HG03469 (cell line): ENCODE data around the gene SH3BP2.

Source experiments
- ATAC-seq: cut with Tn5 transposase; IDR thresholded peaks from one replicate; pipeline ENCODE4 v1.9.1; 2021; ENCODE audit warnings: mild to moderate bottlenecking, moderate library complexity, moderate number of reproducible peaks; ENCODE audit not compliant: unreplicated experiment

Gene SH3BP2

GRCh38 chr4:2802618-2803531 lies 10.0 kb downstream of the SH3BP2 start:
- no peak for ATAC-seq

DNA sequence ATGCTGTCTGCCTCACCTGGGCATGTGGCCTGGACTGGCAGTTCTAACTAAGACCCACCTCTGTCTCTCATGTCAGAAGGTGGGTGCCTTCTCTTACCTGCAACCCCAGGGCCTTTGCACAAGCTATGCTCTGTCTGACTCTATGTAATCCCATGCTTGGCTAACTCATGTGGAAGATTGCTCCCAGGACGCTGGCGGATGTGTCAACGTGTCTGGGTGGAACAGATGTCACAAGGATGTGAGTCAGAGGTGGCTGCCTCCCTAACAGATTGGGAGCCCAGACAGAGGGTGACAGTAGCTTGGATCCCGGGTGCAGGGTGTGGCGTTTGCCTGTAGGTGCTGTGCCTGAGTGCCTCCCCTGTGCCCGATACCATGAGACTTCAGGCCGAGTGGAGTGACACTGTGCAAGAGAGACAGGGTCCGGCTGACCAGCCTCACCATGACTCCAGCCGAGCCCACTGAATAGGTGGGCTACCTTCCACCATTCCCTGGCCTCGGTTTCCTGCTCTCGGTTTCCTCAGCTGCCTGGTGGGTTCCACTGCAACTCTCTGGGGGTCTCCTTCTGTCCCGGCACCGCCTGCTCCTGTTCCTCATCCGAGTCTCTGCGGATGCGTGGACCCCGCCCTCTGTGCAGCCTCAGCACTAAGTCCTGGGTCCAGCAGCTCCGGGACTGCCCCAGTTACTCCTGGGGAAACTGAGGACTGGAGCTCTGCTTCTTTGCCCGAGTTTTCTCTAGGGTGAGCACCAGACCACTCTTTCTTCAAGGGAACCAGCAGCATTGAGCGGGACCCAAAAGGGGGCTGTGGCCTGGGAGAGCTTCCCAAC lies 11.0 kb downstream of the SH3BP2 start:
- ATAC-seq = no peak

- ATAC-seq = no peak
Observed at GRCh38 chr4:2804449-2804972, 11.6 kb downstream of the SH3BP2 start.

DNA sequence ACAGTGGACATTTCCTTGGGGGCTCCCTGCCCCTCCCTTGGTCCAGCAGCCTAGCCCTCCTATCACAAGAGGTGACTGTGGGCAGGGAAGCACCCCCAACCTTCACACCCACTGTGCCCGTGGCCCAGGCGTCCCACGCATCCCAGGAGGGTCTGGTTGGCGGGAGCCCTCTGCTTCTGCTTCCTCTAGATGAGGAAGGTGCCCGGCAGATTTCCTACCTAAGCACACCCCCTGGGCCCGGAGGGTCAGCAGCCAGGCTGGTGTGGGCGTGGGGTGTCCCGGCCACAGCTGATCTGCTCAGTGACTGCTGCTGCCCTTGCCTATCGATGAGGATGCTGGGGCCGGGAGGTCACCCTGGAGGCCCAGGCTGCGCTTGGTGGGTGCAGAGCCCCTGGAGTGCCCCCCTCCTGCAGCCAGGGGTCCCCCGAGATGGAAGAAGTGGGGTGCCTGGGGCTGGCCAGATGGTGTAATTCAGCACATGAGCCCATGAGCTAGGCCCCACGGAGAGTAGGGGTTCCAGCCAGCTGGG lies 12.2 kb downstream of the SH3BP2 start:
- ATAC-seq = no peak

- ATAC-seq = no peak
Observed at GRCh38 chr4:2805712-2806389, 13.0 kb downstream of the SH3BP2 start.

DNA sequence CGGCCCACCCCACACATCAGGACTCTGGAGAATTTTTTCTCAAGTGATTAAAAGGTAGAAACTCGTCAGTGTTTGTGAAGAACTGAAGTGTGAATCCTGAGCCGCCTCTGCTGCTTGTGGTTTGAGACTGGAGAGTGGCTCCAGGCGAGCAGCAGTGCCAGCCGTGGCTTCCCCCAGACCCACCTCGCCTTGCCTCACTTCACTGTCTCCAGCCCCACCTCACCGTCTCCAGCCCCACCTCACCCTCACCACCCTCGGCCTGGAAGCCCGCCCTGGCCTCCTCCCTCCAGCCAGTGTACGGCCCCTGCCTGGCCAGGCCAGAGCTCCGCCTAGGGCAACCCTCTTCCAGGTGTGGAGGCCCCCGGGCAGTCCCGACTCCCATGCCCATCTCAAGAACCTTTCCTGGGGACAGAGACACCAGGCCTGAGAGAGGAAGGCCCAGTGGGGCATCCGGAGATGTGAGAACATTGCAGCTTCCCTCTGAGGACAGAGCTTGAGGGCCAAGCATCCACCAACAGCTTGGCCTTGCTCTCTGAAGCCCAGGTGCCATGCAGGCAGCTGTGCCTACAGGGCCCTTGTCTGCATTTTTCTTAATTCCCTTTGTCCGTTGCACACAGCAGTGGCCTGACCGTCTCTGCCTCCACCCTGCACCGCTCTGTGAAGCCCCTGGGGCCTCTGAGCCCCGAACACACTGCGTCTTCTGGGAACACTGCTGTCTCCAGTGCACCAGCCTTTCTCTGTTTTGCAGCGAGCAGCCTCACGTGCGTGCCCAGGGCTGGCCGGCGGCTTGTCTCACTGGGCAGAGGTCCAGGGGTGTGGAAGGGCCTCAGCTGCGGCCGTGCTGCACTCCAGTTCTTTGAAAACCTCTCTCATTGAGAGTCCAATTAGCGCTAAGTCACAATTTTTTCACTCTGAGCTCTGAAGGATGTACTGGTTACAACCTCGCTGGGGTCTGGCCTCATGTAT lies 13.8 kb downstream of the SH3BP2 start:
- no peak for ATAC-seq

DNA sequence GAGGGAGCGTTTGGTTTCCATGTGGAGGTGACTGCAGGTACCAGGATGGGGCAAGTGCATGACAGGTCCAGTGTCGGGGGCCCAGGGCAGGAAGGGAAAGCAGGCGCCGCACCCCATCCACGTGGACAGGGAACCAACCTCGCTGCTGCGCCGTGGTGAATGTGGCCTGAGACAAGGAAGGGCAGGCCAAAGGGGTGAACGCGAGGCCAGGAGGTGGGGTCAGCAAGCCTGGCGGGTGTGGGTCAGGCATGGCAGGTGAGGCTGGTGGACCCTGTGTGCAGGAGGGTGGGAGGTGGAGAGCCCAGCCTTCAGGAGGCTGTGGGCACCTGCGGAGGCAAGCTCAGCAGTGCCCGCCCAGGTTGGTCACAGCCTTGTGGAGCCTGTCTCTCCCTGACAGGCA lies 14.7 kb downstream of the SH3BP2 start:
- no peak for ATAC-seq

DNA sequence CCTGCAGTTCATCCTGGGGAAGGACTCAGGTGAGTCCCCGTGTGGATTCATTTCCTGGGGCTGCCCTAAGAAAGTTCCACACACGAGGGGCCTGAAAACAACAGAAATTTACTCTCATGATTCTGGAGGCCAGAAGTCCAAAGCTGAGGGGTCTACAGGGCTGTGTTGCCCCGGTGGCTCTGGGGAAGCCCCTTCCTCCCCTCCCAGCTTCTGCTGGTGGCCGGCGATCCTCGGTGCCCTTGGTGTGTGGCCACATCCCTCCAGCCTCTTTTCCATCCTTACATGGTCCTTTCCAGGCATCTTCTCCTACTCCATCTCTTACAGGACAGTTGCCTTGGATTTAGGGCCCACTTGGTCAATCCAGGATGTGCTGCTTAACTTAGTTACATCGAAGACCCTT lies 15.1 kb downstream of the SH3BP2 start:
- no peak for ATAC-seq

DNA sequence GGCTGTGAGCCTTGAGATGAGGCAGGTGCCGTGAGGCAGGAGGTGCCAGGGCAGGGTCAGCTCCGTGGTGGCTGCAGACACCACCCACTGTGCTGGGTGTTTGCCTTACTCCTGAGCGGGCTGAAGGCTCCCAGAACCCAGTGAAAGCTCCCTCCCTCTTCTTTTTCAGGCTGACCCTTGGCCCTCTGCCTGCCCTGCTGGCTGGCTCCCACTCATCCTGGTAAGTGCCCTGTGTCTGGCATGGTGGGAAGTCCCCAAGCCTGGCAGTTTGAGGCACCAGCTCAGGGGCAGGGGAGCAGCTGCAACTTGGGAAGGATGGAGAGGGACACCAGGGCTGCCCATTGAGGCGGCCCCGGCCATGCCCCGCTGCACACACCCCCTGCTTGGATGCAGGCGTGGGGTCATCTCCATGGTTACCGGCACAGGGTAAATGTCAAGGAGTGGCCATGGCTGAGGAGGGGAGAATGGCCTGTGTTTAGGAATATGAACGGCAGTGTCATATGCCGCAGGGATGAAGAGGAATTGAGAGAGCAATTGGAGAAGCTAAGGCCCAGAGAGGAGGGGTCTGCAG lies 16.8 kb downstream of the SH3BP2 start:
- no peak for ATAC-seq

DNA sequence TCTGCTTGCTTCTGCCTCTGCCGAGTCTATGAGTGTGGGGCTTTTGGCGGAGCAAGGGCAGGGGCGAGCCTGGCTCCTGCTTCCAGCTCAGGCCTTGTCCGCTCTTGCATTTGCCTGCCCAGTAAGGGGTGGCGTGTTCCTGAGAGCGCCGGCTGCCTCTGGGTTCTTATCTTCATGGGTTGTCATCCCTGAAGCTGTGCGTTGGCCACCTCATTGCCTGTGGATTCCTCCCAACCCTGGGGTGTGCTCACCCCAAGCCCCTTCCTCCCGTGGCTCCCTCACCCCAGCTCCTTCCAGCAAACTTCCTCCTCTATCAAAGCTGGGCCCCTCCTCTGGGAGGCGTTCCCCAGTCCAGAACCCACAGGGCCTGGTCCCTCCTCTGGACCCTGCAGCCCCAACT lies 17.5 kb downstream of the SH3BP2 start:
- no peak for ATAC-seq

DNA sequence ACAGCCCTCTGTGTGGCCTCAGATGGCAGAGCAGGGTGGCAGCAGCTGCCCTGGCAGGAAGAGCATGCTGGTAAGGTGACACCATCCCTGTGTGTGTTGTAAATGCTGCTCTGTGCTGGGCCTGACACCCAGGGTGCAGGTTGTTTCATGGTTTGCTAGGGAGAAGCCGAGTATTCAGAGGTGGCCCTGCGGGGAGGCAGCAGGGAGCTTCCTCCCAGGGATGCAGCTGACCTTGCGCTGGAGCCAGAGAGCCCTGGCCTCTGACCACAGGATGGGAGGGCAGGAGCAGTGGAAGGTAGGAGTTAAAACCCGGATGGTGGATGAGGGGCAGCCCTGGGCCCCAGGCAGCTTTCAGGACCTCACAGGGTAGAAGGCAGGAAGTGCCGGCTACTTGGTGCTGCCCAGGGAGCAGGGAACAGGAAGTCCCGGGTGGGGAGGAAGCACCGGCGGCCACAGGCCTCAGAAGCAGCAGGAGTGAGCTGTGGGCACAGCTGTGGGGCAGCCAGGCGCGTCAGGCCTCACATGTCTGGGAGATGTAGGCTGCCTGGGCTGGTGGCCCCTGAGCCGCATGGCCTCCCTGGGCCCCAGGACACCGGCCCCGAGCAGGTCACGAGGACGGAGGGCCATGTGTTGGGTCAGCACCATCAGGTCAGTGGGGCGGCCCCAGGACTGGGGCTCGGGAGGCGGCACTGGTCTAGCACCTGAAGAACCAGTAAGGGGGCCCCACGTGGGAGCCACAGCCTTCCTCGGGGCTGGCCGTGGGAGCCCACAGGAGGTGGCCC lies 19.1 kb downstream of the SH3BP2 start:
- ATAC-seq = no peak

DNA sequence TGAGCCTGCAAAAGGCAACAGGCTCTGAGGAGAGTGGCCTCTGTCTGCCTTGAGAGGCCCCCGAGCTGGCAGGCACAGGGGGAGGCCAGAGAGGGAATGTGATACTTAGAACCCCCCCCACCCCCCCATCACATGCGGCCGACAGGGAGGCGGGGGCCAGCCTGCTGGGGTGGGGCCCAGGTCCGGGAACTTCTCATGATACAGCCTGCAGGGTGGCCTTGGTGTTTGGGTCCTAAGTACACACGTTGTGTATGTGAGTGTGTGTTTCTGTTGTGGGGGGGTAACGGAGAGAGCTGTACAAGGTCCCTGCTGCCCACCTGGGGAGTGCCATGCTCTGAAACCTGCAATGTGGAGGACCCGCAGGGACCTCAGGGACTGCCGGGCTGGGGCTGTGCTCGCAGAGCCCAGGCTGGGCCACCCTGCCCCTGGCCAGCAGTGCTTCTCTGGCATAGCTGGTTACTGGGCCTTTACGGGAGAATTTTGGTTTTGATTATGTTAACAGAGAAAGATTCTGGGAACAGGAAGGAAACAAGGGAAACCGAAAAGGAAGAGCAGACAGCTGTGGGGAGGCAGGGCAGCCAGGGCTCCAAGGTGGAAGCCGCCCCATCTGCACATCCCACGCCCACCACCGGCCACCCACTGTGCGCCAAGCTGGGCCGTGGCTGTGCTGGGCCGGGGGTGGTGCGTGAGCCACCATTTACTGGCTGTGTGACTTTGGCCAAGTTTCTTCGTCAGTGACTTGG lies 19.9 kb downstream of the SH3BP2 start:
- ATAC-seq = no peak

DNA sequence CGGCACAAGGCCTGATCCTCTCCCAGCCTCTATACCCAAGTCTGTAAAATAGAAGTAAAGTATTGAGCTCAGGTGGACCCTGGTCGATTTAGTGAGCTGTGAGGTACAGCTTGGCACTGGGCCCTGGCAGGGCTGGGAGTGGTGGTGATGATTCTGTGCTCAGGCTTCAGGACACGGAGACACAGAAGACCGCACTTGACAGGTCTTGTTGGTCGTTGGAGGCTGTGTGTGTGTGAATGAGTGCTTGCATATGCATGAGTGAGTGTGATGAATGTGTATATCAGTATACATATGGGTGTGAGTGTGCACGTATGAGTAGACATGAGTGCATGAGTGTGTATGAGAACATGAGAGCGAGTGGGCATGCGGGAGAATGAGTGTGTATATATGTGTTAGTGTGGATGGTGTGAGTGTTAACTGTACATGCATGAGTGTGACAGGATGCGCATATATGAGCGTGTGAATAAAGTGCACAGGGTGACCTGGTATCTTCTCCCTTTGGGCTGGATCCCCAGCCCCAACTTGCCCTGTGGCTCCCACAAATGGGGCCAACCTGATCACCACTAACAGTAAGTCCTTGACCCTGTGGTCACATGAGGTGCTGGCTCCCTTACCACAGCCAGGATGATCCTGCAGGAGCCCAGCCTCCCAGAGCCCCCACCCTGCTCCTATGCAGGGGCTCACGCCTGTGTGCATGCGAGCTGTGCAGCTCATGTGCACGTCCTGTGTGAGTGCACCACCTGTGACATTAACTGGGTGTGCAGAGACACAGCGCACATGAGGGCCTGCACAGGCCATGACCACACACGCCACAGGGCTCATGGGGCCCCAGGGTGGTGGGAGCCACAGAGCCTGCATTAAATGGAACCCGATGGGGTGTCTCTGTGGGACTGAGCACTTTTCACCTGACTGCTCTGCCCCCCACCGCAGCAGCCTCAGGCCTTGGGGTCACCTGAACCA lies 20.8 kb downstream of the SH3BP2 start:
- no peak for ATAC-seq

DNA sequence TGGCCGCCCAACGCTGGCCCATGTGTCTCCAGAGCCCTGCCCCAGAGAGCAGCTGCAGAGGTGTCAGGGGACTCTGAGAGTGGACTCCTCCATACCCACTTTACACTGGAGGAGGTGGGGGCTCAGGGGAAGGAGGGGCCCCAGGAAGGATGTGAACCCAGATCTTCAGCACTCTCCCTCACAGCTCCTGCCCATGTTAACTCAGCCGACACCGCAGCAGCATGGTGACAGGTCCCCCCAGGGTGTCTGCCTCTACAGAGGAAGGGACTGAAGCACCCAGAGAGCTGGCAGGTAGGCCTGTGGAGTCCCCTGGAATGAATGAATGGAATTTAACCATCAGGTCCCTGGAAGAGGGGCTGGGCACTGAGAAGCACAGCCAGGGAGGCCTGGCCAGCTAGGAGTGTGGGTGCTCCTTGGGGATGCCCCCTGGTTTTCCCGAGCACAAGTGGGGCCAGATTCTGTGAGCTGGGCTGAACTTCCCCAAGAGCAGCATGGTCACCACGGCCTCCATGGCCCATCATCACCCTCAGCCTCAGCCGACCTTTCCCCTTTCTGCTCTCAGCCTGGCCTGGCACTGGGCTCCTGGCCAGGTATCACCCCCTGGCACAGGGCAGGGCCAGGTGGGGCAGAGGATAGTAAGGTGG lies 21.9 kb downstream of the SH3BP2 start:
- ATAC-seq = no peak

DNA sequence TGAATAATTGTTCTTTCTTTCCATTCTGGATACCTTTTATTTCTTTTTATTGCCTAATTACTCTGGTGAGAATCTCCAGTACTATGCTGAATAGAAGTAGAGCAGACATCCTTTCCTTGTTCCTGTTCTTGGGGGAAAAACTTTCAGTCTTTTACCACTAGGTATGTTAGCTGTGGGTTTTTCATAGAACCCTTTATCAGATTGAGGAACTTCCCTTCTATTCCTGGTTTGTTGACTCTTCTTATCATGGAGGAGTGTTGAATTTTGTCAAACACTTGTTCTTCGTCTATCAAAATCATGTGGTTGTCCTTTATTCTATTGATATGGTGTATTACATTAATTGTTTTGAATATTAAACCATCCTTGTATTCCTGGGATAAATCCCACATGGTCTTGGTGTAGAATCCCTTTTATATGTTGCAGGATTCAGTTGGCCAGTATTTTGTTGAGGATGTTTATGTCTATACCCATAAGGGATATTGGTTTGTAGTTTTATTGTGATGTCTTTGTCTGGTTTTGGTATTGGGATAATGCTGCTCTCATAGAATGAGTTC lies 23.6 kb downstream of the SH3BP2 start:
- ATAC-seq = no peak

- ATAC-seq = no peak
Observed at GRCh38 chr4:2817137-2817536, 24.3 kb downstream of the SH3BP2 start.
